ENCODE measurements around the gene ZNF524.

Gene ZNF524

DNA sequence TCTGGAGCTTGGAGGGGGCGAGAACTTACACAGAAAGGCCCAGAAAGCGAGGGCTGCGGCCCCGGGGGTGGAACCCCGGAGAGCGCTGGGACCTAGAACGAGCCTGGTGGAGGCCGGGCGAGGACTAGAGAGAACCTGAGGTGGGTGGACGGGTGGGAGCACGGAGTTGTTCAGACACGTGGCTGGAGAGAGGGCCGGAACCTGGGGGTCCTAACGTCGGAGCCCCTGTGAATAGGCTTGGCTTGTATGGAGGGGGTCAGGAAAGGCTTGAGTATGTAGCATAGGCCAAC is 43.7 kb downstream of the ZNF524 start:
- DNase-seq = no peak

GRCh38 chr19:55644191-55644833 is 44.2 kb downstream of the ZNF524 start:
- no peak for DNase-seq

DNA sequence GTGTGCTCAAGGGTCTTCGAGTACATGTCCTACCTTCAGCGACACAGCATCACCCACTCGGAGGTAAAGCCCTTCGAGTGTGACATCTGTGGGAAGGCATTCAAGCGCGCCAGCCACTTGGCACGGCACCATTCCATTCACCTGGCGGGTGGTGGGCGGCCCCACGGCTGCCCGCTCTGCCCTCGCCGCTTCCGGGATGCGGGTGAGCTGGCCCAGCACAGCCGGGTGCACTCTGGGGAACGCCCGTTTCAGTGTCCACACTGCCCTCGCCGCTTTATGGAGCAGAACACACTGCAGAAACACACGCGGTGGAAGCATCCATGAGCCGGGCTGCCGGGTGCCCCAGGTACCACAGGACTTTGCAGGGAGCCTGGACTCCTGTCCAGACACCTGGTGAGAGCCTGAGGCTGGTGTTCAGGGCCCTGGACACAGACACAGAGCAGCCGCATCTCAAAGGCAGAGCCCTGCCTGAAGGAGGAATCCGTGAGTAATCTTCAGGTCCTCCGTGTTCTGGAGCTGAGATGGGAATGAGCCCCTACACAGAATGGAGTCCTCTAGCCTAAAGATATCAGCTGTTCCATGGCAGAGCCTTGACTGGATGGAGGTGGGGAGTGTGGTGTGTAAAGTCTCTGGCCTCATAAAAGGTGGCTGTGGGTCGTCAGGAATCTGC is 44.9 kb downstream of the ZNF524 start:
- DNase-seq = no peak

DNA sequence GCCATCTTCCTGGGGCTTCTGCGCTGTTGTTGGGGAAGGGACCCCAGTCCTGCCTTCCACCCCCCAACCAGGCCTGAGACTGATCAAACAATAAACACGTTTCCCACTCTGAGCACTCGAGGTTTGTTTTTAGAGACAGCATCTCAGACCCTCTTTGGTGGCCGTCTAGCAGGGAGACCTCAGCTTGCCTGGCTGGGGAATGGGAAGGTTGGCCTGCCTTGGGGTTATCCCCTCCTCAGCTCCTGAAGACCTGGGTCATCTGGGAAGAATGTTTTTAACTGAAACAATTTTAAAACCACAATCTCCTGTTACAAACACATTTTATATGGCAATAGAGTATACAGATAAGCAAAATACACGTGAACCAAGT is 45.4 kb downstream of the ZNF524 start:
- DNase-seq = no peak

GRCh38 chr19:55646889-55647731 is 47.0 kb downstream of the ZNF524 start:
- no peak for DNase-seq

DNA sequence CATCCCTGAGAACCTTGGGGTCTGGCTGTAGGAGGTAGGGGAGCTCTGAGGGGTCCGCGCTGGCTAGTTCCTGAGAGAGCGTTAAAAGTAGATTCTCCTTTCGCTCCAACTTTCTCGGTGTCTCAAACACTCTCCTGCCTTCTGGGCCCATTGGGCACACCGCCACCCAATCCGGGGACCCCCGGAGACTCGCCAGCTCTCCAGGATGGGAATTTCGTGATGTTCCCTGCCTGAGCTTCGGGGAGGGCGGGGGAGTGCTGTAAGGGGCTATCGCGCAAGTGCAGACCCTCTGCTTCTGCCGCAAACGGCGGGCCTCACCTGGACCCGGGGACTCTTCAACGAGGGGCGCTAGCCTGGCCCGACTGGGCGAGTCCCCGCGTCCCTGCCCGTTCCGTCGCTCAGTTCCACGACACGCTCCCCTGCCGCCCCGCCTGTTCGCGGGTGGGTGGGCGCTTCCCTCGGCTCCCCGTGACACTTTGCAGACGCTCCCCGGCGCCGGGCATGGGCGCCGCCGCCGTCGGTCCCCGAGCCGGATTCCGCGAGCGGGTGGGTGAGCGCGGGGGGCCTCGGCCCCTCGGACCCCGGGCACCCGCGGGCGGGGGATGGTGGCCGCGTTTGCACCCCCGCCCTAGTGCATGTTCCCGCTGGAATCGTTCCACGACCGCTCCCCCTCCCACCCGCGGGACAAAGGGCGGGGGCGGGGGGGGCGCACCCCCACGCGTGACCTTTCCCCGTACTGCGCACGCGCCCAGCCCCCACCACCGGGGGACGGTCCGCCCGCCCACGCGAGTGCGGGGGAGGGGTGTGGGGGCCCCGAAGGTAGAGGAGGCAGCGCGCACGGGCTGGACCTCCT is 47.9 kb downstream of the ZNF524 start, which contains the start of gene CCDC106:
Gene CCDC106, plus strand, starts transcription at position 481 of the 853 bp plus-strand sequence. CDS start 835 bp downstream, outside the sequence.
- peak; percentile 82 for DNase-seq

DNA sequence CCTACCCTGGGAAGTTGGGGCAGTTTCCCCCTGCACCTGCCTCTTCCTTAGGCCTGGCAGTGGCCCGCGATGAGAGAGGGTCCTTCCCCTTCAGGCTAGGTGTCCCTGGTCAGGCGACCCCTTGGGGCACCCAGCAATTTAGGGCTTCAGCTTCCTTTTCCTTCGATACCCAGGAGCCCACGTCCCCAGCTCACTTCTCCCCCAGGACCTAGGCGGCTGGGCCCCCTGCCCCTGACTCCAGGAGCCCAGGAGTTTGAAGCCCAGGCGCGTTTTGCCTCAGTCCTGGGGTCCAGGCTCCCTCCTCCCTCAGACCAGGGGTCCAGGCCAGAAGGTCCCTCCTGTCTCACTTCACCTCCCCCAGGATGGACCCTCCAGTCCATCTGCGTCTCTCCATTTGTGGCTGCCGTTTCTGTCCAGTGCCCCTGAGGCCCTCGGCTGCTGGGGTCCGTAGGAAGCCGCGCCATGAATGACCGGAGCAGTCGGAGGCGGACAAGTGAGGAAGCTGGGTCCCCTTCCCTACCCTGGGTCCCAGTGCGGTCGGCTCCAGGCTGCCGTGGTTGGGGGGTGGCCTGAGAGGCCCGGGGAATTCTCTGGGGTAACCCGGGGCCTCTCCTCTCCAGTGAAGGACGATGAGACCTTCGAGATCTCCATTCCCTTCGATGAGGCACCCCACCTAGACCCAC is 48.6 kb downstream of the ZNF524 start:
- DNase-seq = no peak

DNA sequence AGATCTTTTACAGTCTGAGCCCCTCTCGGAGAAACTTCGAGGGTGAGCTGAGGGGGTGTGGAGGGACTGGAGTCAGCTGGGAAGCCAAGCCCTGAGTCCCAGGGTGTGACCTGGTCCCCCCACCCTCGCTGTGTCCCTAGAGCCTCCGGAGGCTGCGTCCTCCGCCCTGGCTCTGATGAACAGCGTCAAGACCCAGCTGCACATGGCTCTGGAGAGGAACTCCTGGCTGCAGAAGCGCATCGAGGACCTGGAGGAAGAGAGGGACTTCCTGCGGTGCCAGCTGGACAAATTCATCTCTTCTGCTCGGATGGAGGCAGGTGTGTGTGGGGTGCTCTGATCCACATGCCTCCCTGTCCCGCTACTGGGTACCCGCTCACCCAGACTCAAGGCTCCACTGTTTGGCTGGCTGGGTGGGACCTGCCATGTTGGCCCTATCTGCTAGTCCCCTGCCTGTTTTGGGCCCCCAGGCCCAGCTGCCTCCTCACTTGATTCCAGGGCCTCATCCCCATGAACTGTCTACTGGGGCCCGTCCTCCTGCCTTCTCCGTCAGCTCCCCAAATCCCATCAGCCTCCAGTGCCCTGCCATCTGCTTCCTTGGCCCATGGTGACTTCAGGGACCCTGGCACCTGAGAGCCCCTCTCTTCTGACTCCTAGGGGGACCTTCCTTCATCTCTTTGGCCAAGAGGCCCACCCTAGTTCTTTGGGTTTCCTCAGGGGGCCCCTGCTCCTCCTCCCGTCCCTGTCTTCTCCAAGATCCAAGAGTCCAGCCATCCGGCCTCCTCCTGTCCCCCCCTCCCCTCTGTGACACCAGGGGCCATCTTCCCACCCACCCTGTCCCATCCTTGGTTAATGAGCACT is 49.4 kb downstream of the ZNF524 start:
- no peak for DNase-seq

- no peak for DNase-seq
Measured at GRCh38 chr19:55650126-55650557, 50.1 kb downstream of the ZNF524 start.

- no peak for DNase-seq
Measured at GRCh38 chr19:55650602-55651230, 50.6 kb downstream of the ZNF524 start.

DNA sequence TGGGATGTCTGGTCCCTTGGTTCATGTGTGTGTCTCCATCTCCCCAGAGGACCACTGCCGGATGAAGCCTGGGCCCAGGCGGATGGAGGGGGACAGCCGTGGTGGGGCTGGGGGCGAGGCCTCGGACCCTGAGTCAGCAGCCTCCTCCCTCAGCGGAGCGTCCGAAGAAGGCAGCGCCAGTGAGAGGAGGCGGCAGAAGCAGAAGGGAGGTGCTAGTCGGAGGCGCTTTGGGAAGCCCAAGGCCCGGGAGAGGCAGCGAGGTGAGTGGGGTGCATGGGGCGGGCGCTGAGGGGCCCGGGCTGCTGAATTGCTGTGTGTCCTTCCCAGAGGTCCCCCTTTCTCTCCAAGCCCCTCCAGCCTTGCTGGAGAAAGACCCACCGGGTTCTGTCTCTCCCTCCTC is 51.1 kb downstream of the ZNF524 start:
- DNase-seq = no peak

DNA sequence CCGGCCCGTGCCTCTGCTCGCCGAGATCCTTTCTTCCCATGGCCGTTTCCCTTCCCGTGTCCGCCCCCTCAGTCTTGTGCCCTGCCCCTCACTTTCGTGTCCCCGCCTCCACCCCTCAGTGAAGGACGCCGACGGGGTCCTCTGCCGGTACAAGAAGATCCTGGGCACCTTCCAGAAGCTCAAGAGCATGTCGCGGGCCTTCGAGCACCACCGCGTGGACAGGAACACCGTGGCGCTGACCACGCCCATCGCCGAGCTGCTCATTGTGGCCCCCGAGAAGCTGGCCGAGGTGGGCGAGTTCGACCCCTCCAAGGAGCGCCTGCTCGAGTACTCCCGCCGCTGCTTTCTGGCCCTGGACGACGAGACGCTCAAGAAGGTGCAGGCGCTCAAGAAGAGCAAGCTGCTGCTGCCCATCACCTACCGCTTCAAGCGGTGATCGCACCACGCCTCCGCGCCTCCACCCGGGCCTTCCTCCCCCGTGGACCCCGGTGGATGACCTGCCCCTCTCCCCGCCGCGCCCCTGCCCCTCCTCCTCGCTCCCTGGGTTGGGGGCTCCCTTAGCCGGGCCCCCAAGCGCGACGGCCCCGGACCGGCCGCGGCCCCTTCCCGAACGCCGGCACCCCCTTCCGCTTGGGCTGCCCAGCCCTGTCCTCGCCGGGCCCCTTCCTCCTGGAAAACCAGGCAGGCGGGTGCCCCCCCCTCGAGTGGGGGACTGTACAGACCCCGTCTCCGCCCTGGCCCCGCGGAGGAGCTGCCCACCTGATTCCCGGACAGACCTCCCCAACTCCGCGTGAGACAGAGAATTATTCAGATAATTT is 52.4 kb downstream of the ZNF524 start:
- DNase-seq = no peak
